NCI-H1417 (cell line): Measurements from ENCODE around the gene ARHGEF17.

ENCODE experiments used
- DNase-seq, 3 experiments: peaks; one replicate each; lab custom pipeline; 2025; lab: John Stamatoyannopoulos, UW

ARHGEF17 gene

GRCh38 chr11:73355109-73355508 lies 47.0 kb downstream of the ARHGEF17 start:
- no peak for DNase-seq

DNA sequence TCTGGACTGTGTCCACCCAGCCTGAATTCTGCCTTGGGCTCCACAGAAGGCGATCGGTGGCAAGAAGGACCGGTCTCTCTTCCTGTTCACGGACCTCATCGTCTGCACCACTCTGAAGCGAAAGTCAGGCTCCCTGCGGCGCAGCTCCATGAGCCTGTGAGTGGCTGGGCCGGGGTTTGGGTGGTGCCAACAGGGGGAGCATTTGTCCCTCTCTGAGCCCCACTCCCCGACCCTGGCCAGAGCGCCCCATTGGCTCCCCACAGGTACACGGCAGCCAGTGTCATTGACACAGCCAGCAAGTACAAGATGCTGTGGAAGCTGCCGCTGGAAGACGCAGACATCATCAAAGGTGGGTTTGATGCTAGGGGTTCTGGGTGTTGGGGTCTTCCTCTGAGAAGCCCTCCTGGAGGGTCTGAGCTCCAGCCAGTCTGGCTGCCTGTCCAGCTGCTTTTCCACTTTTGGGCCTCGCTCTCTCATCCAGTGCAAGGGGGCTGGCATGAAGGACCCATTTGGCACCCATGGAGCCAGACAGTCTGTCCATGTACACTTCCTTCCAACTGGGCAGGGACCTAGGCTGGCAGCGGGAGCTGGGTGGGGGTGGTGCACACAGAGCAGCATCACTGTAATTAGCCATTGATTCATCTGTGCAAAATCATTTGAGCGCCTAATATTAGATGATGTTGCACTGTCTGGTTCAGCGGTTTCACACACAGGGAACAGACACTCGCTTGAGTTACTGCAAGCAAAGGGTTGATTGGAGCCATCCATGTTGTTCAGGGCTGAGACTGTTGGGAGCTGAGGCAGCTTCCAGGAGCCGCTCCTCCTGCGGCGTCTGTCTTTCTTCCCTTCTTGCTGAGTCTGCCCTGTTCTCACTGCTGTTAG lies 49.1 kb downstream of the ARHGEF17 start:
- peak in 2 of 3 experiments; percentile 17 to 53 for DNase-seq

- no peak for DNase-seq
Observed at GRCh38 chr11:73358071-73358470, 50.0 kb downstream of the ARHGEF17 start.

GRCh38 chr11:73359341-73359740 lies 51.3 kb downstream of the ARHGEF17 start:
- DNase-seq: no peak

GRCh38 chr11:73359930-73360742 lies 52.1 kb downstream of the ARHGEF17 start:
- DNase-seq: peak in 2 of 3 experiments; percentile 11 to 27

DNA sequence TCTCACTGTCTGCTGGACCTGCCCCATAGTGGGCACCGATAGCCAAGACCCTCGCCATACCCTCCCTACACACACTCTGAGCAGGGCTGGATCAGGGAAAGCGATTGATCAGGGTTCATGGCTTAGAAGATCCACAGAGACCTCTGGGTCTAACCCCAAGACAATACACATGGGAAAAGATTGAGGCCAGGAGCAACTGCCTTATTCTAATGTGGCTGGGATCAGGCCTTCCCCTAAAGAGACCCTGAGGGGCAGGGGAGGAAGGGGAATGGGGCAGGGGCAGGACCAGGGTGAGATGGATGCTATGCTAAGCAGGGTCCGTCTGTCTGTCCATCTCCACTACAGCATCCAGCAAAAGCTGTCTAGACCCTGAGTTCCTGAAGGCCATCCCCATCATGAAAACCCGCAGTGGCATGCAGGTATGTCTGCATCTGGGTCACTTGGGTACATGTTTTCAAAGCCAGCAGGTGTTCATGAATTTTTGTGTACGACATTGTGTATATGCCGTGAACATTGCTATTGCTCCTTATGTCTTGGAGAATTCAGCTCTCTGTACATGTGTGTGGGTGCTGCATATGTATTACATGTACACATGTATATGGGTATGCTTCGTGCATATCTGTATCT lies 52.8 kb downstream of the ARHGEF17 start:
- DNase-seq: no peak

- DNase-seq: no peak
Observed at GRCh38 chr11:73361953-73362776, 54.1 kb downstream of the ARHGEF17 start.

DNA sequence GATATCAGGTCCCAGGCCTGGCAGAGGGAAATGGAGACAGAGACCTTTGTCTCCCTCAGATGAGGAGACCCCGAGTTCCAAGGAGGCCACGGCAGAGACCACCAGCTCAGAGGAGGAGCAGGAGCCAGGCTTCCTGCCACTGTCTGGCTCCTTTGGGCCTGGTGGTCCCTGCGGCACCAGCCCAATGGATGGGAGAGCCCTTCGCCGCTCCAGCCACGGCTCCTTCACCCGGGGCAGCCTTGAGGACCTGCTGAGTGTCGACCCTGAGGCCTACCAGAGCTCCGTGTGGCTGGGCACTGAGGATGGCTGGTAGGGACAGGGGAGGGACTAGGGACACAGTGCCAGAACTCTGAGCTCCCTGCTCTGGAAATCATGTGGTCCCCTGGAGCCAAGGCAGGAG lies 55.1 kb downstream of the ARHGEF17 start:
- DNase-seq: no peak

DNA sequence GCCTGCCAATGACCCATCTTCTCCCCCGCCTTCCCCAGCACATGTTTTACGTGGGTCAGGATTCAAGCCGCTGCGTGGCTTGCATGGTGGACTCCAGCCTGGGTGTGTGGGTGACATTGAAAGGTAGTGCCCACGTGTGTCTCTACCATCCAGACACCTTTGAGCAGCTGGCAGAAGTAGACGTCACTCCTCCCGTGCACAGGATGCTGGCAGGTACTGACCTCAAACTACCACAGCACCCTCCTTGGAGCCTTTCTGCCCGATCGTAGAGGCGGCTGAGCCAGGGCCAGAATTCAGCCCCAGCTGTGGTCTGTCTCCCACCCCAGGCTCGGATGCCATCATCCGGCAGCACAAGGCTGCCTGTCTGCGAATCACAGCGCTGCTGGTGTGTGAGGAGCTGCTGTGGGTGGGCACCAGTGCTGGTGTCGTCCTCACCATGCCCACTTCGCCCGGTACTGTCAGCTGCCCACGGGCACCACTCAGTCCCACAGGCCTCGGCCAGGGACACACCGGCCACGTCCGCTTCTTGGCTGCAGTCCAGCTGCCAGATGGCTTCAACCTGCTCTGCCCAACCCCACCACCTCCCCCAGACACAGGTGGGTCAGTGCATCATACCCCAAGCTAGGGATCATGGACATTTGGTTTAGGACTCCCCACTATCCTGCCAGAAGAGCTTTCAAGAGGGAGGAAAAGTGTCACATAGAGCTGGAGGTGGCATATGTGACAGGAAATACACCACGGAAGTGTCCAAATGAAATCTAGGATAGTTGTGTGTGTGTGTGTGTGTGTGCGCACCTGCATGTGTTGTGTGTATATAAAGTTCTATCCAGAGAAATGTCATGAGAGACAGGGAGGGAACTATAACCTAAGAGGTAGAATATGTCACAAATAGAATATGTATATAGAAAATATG lies 57.5 kb downstream of the ARHGEF17 start:
- DNase-seq: no peak

DNA sequence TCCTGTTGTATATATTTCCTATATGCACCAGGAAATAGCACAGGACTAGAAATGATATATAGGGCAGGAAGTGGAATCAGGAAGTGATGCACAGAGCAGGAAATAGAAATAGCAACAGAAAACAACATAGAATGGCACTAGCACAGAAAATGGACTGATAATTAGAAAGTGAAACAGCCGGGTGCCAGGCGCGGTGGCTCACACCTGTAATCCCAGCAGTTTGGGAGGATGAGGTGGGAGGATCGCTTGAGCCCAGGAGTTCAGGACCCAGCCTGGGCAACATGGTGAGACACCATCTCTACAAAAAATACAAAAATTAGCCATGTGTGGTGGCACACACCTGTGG lies 58.2 kb downstream of the ARHGEF17 start:
- DNase-seq: no peak

- no peak for DNase-seq
Observed at GRCh38 chr11:73366953-73367352, 58.9 kb downstream of the ARHGEF17 start.

GRCh38 chr11:73367482-73368024 lies 59.5 kb downstream of the ARHGEF17 start:
- no peak for DNase-seq

GRCh38 chr11:73372375-73372993 lies 64.4 kb downstream of the ARHGEF17 start:
- DNase-seq: no peak

- peak in 2 of 3 experiments; percentile 26 to 51 for DNase-seq
Observed at GRCh38 chr11:73374151-73374550, 66.1 kb downstream of the ARHGEF17 start.

DNA sequence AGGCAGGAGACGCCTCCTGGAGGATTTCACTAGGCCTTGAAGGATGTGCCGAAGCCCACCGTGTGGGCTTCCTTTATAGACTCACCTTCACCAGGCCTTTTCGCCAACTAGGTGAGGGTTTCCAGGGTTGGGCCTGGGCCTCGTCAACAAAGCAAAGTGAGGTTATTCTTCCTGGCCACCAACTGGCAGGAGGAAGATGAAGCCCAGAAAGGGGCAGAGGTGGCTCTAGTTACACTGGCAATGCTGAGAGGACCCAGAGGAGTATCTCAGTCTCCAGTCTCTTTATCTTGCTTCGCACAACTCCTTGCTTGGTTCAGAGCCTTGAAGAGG lies 67.7 kb downstream of the ARHGEF17 start:
- no peak for DNase-seq

DNA sequence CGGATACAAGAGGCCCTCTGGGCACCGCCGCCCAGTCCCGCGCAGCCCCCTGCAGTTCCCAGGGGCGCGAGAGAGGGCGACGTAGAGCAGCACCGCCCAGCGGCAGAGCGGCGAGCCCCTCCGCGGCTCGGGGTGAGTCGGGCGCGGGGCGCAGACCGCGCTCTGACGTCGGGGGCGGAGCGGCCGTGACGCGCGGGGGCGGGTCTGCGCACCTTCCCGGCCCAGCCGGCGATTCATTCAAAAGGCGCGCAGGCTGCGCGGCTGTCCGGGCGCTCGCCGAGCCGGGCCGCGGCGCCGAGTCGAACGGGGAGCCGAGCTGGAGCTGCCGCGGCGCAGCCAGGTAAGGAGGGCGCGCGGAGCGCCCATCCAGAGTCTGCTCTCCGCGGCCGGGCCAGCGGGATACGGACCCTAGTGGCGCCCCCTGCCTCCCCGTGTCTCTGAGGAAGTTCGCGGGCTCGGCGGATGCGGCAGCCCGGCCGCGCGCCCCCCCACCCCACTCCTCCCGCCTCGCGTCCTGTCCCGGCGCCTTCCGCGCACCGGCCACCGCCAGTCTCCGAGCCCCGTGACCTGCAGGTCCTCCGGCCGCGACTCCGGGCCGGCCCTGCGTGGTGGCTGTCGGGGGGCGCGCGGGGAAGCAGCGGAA lies 68.2 kb downstream of the ARHGEF17 start, which contains the start of gene RELT:
TSS of gene RELT (plus strand) at position 240 of the 643 bp plus-strand sequence. CDS start 12,738 bp downstream, outside the sequence.
- DNase-seq: peak; percentile 91 to 94 (median 93)

DNA sequence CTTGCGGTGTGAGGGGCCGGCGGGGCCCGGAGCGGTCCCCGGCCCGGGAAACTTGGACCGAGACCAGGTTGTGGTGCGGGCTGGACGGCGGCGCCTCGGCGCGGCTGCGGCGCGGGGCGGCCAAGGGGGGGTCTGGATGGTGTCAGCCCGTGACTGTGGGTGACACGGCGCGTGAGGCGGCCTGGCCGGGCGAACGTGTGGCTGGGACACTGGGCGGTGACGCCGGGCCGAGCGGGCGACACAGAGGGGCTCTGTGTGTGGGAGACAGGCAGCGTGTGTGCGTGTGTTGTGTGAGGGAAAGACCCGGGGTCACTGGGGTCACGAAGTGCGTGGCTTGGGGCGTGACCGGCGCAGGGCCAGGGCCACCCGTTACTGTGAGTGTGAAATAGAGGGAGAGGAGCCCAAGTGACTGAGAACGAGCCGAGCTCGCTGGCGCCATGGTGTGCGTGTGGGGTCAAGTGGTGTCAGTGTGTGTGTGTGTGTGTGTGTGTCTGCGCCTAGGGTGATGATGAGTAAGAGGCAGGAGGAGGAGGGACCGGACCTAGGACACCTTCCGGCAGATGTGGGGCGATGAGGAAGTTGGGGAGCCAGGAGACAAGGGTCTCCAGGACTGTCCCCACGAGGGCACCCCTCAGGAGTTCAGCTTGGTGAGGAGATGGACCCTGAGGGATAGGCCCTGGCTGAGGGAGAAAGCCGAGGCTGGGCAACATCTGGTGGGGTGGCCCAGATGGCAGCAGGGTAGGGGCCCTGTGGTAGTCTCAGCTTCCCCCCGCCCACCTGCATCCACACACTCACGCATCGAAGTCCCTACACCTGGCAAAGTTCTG lies 68.9 kb downstream of the ARHGEF17 start:
- DNase-seq: peak in 2 of 3 experiments; percentile 66 to 71

- no peak for DNase-seq
Observed at GRCh38 chr11:73379189-73379880, 71.3 kb downstream of the ARHGEF17 start.
